NCI-H748 (cell line): Measurements from ENCODE around the gene GJA4.

Experiments used
- DNase-seq: peaks from one replicate; lab custom pipeline; 2025; ENCODE audit not compliant: unreplicated experiment; lab: John Stamatoyannopoulos, UW

The GJA4 gene

GRCh38 chr1:34792868-34793727 is at the start of gene GJA4:
Gene GJA4, plus strand, starts transcription at chr1:34792999. Its CDS starts 1,215 bp downstream, at chr1:34794214.
- peak; percentile 38 for DNase-seq

- DNase-seq, result no peak
Measured at GRCh38 chr1:34743775-34744174, 49.0 kb upstream of the GJA4 start.

GRCh38 chr1:34744851-34745250 is 47.9 kb upstream of the GJA4 start:
- no peak for DNase-seq

- DNase-seq, result no peak
Measured at GRCh38 chr1:34745666-34746065, 47.1 kb upstream of the GJA4 start.

GRCh38 chr1:34746101-34746500 is 46.7 kb upstream of the GJA4 start:
- DNase-seq, result no peak

- no peak for DNase-seq
Measured at GRCh38 chr1:34746785-34747637, 45.8 kb upstream of the GJA4 start.

- no peak for DNase-seq
Measured at GRCh38 chr1:34747638-34747941, 45.2 kb upstream of the GJA4 start.

- no peak for DNase-seq
Measured at GRCh38 chr1:34749992-34750391, 42.8 kb upstream of the GJA4 start.

- DNase-seq, result no peak
Measured at GRCh38 chr1:34750610-34751009, 42.2 kb upstream of the GJA4 start.

- DNase-seq, result no peak
Measured at GRCh38 chr1:34753163-34753562, 39.6 kb upstream of the GJA4 start.

- DNase-seq, result no peak
Measured at GRCh38 chr1:34754964-34755637, 37.7 kb upstream of the GJA4 start, which contains the start of gene GJB5. Gene GJB5, plus strand, starts transcription at chr1:34755047. Its CDS starts 2,284 bp downstream, at chr1:34757331.

- no peak for DNase-seq
Measured at GRCh38 chr1:34755961-34756360, 36.8 kb upstream of the GJA4 start.

GRCh38 chr1:34757386-34757785 is 35.4 kb upstream of the GJA4 start:
- no peak for DNase-seq

GRCh38 chr1:34758751-34759150 is 34.0 kb upstream of the GJA4 start:
- no peak for DNase-seq

GRCh38 chr1:34759503-34760357 is 33.1 kb upstream of the GJA4 start, which contains the start of gene GJB4:
Gene GJB4, plus strand, starts transcription at chr1:34759740. Its CDS starts 1,515 bp downstream, at chr1:34761255.
- no peak for DNase-seq

GRCh38 chr1:34761176-34761761 is 31.5 kb upstream of the GJA4 start:
- DNase-seq, result no peak

GRCh38 chr1:34761776-34762307 is 31.0 kb upstream of the GJA4 start:
- no peak for DNase-seq

- DNase-seq, result no peak
Measured at GRCh38 chr1:34762474-34763141, 30.2 kb upstream of the GJA4 start.

- no peak for DNase-seq
Measured at GRCh38 chr1:34763142-34763781, 29.5 kb upstream of the GJA4 start.
